OCI-LY3 (cell line): ENCODE data around the gene ISLR.

Source experiments
- EZH2phosphoT487 ChIP-seq: fragments of 200-600 bp; shearing (Covaris generic); IDR thresholded peaks from 2 replicates; pipeline ENCODE4 v1.6.1; 2018; ENCODE audit warnings: antibody characterized with exemption, mixed run types, low read depth
- TF ChIP-seq, protein P1 (sequence below): fragments of 200-600, 300-600 bp; sonication (generic); IDR thresholded peaks from 2 replicates; pipeline ENCODE4 v1.5.1; 2014; ENCODE audit warnings: antibody characterized with exemption, low read length, low read depth

- TF ChIP-seq, protein P1, sequence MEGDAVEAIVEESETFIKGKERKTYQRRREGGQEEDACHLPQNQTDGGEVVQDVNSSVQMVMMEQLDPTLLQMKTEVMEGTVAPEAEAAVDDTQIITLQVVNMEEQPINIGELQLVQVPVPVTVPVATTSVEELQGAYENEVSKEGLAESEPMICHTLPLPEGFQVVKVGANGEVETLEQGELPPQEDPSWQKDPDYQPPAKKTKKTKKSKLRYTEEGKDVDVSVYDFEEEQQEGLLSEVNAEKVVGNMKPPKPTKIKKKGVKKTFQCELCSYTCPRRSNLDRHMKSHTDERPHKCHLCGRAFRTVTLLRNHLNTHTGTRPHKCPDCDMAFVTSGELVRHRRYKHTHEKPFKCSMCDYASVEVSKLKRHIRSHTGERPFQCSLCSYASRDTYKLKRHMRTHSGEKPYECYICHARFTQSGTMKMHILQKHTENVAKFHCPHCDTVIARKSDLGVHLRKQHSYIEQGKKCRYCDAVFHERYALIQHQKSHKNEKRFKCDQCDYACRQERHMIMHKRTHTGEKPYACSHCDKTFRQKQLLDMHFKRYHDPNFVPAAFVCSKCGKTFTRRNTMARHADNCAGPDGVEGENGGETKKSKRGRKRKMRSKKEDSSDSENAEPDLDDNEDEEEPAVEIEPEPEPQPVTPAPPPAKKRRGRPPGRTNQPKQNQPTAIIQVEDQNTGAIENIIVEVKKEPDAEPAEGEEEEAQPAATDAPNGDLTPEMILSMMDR: no peak
- no peak for TF ChIP-seq EZH2phosphoT487
These were observed 43.8 kb upstream of the ISLR start for GRCh38 chr15:74129586-74130154.
